Lower leg skin (tissue), 3 donors: Measurements from ENCODE around the gene DLG3.

ENCODE experiments used
- POLR2A ChIP-seq, 2 donors: fragments of 450-650 bp; IDR thresholded peaks; one replicate each; pipeline ENCODE4 v1.6.1; 2016 to 2017; ENCODE audit warnings: antibody characterized with exemption in 2 of 2, mild to moderate bottlenecking in 1 of 2, moderate library complexity in 1 of 2
- TF ChIP-seq, protein P1 (sequence below), 3 donors: fragments of 450-650 bp; IDR thresholded peaks; one replicate each; pipeline ENCODE4 v1.5.1; 2016; ENCODE audit warnings: antibody characterized with exemption in 3 of 3, mild to moderate bottlenecking in 3 of 3, moderate library complexity in 2 of 3

GRCh38 chrX:70476934-70477733 lies 32.5 kb downstream of the DLG3 start:
- TF ChIP-seq, protein P1, sequence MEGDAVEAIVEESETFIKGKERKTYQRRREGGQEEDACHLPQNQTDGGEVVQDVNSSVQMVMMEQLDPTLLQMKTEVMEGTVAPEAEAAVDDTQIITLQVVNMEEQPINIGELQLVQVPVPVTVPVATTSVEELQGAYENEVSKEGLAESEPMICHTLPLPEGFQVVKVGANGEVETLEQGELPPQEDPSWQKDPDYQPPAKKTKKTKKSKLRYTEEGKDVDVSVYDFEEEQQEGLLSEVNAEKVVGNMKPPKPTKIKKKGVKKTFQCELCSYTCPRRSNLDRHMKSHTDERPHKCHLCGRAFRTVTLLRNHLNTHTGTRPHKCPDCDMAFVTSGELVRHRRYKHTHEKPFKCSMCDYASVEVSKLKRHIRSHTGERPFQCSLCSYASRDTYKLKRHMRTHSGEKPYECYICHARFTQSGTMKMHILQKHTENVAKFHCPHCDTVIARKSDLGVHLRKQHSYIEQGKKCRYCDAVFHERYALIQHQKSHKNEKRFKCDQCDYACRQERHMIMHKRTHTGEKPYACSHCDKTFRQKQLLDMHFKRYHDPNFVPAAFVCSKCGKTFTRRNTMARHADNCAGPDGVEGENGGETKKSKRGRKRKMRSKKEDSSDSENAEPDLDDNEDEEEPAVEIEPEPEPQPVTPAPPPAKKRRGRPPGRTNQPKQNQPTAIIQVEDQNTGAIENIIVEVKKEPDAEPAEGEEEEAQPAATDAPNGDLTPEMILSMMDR (IDR thresholded peaks at IDR 0.05): no peak
- no peak for TF ChIP-seq POLR2A (IDR thresholded peaks at IDR 0.05)
